Natural killer cell treated with Interleukin-12 subunit alpha and Interleukin-12 subunit beta and Interleukin-15 and Interleukin-18, amount 100 ng/mL, for 72 hours (primary cell): ENCODE results near the gene CXorf58. TPM values are rescaled to one million over a fixed set of nuclear protein-coding genes. Genes with fewer than 3 reads are reported as not detected.

Source experiments
- ATAC-seq, 2 donors: fragments of 150-1000 bp; cut with Tn5 transposase in 1 of 2; sonication (Bioruptor Pico), chemical (Tn5 transposase) in 1 of 2; 2 replicates each; pipeline ENCODE4 v1.10.0; 2021
- DNase-seq: peaks from one replicate; pipeline ENCODE4 v3.0.0; 2022; ENCODE audit warnings: low spot score
- H3K27ac Mint-ChIP-seq, 2 donors: 1 replicate in 1 of 2; 2 replicates in 1 of 2; pipeline ENCODE4 v1.8.0; 2022; ENCODE audit warnings: mixed read lengths in 2 of 2, mild to moderate bottlenecking in 1 of 2, moderate library complexity in 1 of 2
- H3K27me3 Mint-ChIP-seq, 2 donors: 1 replicate in 1 of 2; 2 replicates in 1 of 2; pipeline ENCODE4 v1.8.0; 2022; ENCODE audit warnings: mixed read lengths in 2 of 2
- H3K36me3 Mint-ChIP-seq: one replicate; pipeline ENCODE4 v1.8.0; 2022; ENCODE audit warnings: mixed read lengths
- H3K4me1 Mint-ChIP-seq, 2 donors: 1 replicate in 1 of 2; 2 replicates in 1 of 2; pipeline ENCODE4 v1.8.0; 2022; ENCODE audit warnings: low read depth in 2 of 2, mixed read lengths in 2 of 2, mild to moderate bottlenecking in 1 of 2
- H3K4me3 Mint-ChIP-seq: one replicate; pipeline ENCODE4 v1.8.0; 2022; ENCODE audit warnings: mixed read lengths
- H3K9me3 Mint-ChIP-seq: 2 replicates; pipeline ENCODE4 v1.8.0; 2022; ENCODE audit warnings: mixed read lengths
- total RNA-seq, 2 donors: library from RNA; stranded (reverse); gene quantifications; one replicate each; pipeline ENCODE4 v1.2.3, GENCODE V29; 2022

CXorf58 gene
- total RNA-seq, 2 donors from 2014 or later, result not detected

- Mint-ChIP-seq H3K27ac (no peak overlapping the region), H3K4me1 (peaks cover 6 to 7% of the 10 kb centered on the region in 2 donors), H3K27me3 (no peaks in the 10 kb centered on the region), H3K9me3 (no peaks in the 10 kb centered on the region), H3K36me3 (no peaks in the 10 kb centered on the region), H3K4me3 (no peak overlapping the region)
- ATAC-seq (no peak), DNase-seq (no peak)
These were observed 3.5 kb downstream of the CXorf58 start for GRCh38 chrX:23911126-23911835.

- Mint-ChIP-seq H3K4me1 (peaks cover 0 to 4% of the 10 kb centered on the region in 2 donors), H3K27me3 (peaks cover 0 to 7% of the 10 kb centered on the region in 2 donors), H3K9me3 (no peaks in the 10 kb centered on the region), H3K4me3 (no peak overlapping the region), H3K27ac (no peak overlapping the region), H3K36me3 (no peaks in the 10 kb centered on the region)
- no peak for DNase-seq
- ATAC-seq, result no peak
These were observed 11.3 kb downstream of the CXorf58 start for GRCh38 chrX:23919148-23919547.

GRCh38 chrX:23919706-23920320 is 12.0 kb downstream of the CXorf58 start:
- ATAC-seq (no peak), DNase-seq (no peak)
- Mint-ChIP-seq H3K36me3 (no peaks in the 10 kb centered on the region), H3K27me3 (peaks cover 0 to 7% of the 10 kb centered on the region in 2 donors), H3K4me1 (peaks cover 0 to 4% of the 10 kb centered on the region in 2 donors), H3K9me3 (no peaks in the 10 kb centered on the region), H3K4me3 (no peak overlapping the region), H3K27ac (no peak overlapping the region)

GRCh38 chrX:23926015-23926414 is 18.2 kb downstream of the CXorf58 start:
- no peak overlapping the region for H3K27ac Mint-ChIP-seq
- H3K4me3 Mint-ChIP-seq, result no peak overlapping the region
- DNase-seq, result no peak
- peaks cover under 1 to 1% of the 10 kb centered on the region in 2 donors for H3K4me1 Mint-ChIP-seq
- H3K36me3 Mint-ChIP-seq, result no peaks in the 10 kb centered on the region
- H3K9me3 Mint-ChIP-seq, result no peaks in the 10 kb centered on the region
- no peak for ATAC-seq
- no peaks in the 10 kb centered on the region for H3K27me3 Mint-ChIP-seq

GRCh38 chrX:23930894-23931604 is 23.2 kb downstream of the CXorf58 start:
- peak overlapping the region; percentile 43 to 55 for H3K27ac Mint-ChIP-seq
- H3K9me3 Mint-ChIP-seq, result no peaks in the 10 kb centered on the region
- no peak for DNase-seq
- peaks cover 5% of the 10 kb centered on the region in 2 donors for H3K4me1 Mint-ChIP-seq
- no peaks in the 10 kb centered on the region for H3K27me3 Mint-ChIP-seq
- no peak for ATAC-seq
- H3K4me3 Mint-ChIP-seq, result no peak overlapping the region
- no peaks in the 10 kb centered on the region for H3K36me3 Mint-ChIP-seq

GRCh38 chrX:23932046-23932445 is 24.2 kb downstream of the CXorf58 start:
- Mint-ChIP-seq H3K4me1 (peaks cover 5% of the 10 kb centered on the region in 2 donors), H3K9me3 (no peaks in the 10 kb centered on the region), H3K4me3 (no peak overlapping the region), H3K27ac (no peak overlapping the region), H3K36me3 (no peaks in the 10 kb centered on the region), H3K27me3 (no peaks in the 10 kb centered on the region)
- ATAC-seq (no peak), DNase-seq (no peak)

- no peaks in the 10 kb centered on the region for H3K9me3 Mint-ChIP-seq
- peaks cover 5% of the 10 kb centered on the region in 2 donors for H3K4me1 Mint-ChIP-seq
- ATAC-seq, result no peak
- no peaks in the 10 kb centered on the region for H3K36me3 Mint-ChIP-seq
- no peaks in the 10 kb centered on the region for H3K27me3 Mint-ChIP-seq
- no peak overlapping the region for H3K4me3 Mint-ChIP-seq
- H3K27ac Mint-ChIP-seq, result no peak overlapping the region
- DNase-seq, result no peak
These were observed 27.3 kb downstream of the CXorf58 start for GRCh38 chrX:23935106-23935505.

GRCh38 chrX:23936180-23936579 is 28.4 kb downstream of the CXorf58 start:
- DNase-seq (no peak), ATAC-seq (no peak)
- H3K4me1 Mint-ChIP-seq, result peaks cover 2 to 3% of the 10 kb centered on the region in 2 donors
- no peaks in the 10 kb centered on the region for H3K36me3 Mint-ChIP-seq
- no peaks in the 10 kb centered on the region for H3K9me3 Mint-ChIP-seq
- no peak overlapping the region for H3K27ac Mint-ChIP-seq
- no peaks in the 10 kb centered on the region for H3K27me3 Mint-ChIP-seq
- no peak overlapping the region for H3K4me3 Mint-ChIP-seq

GRCh38 chrX:23937100-23937499 is 29.3 kb downstream of the CXorf58 start:
- DNase-seq (no peak), ATAC-seq (no peak)
- H3K27ac Mint-ChIP-seq, result no peak overlapping the region
- no peaks in the 10 kb centered on the region for H3K27me3 Mint-ChIP-seq
- no peaks in the 10 kb centered on the region for H3K4me1 Mint-ChIP-seq
- no peaks in the 10 kb centered on the region for H3K36me3 Mint-ChIP-seq
- no peak overlapping the region for H3K4me3 Mint-ChIP-seq
- no peaks in the 10 kb centered on the region for H3K9me3 Mint-ChIP-seq

GRCh38 chrX:23938690-23939089 is 30.9 kb downstream of the CXorf58 start:
- no peaks in the 10 kb centered on the region for H3K4me1 Mint-ChIP-seq
- H3K27ac Mint-ChIP-seq, result no peak overlapping the region
- peaks cover 0 to 3% of the 10 kb centered on the region in 2 donors for H3K27me3 Mint-ChIP-seq
- ATAC-seq, result no peak
- no peaks in the 10 kb centered on the region for H3K36me3 Mint-ChIP-seq
- no peak for DNase-seq
- H3K4me3 Mint-ChIP-seq, result no peak overlapping the region
- H3K9me3 Mint-ChIP-seq, result no peaks in the 10 kb centered on the region

GRCh38 chrX:23939203-23939602 is 31.4 kb downstream of the CXorf58 start:
- peaks cover 0 to 3% of the 10 kb centered on the region in 2 donors for H3K27me3 Mint-ChIP-seq
- H3K36me3 Mint-ChIP-seq, result no peaks in the 10 kb centered on the region
- H3K27ac Mint-ChIP-seq, result no peak overlapping the region
- H3K4me1 Mint-ChIP-seq, result no peaks in the 10 kb centered on the region
- no peak for DNase-seq
- no peak overlapping the region for H3K4me3 Mint-ChIP-seq
- no peaks in the 10 kb centered on the region for H3K9me3 Mint-ChIP-seq
- no peak for ATAC-seq

GRCh38 chrX:23944234-23944633 is 36.4 kb downstream of the CXorf58 start:
- Mint-ChIP-seq H3K4me1 (no peaks in the 10 kb centered on the region), H3K27ac (no peak overlapping the region), H3K9me3 (no peaks in the 10 kb centered on the region), H3K4me3 (no peak overlapping the region), H3K36me3 (no peaks in the 10 kb centered on the region), H3K27me3 (peaks cover 0 to 3% of the 10 kb centered on the region in 2 donors)
- no peak for ATAC-seq
- DNase-seq, result no peak

GRCh38 chrX:23945206-23945605 is 37.4 kb downstream of the CXorf58 start:
- no peaks in the 10 kb centered on the region for H3K9me3 Mint-ChIP-seq
- DNase-seq (no peak), ATAC-seq (no peak)
- no peaks in the 10 kb centered on the region for H3K36me3 Mint-ChIP-seq
- H3K27me3 Mint-ChIP-seq, result peaks cover 0 to 3% of the 10 kb centered on the region in 2 donors
- H3K4me3 Mint-ChIP-seq, result no peak overlapping the region
- H3K4me1 Mint-ChIP-seq, result no peaks in the 10 kb centered on the region
- H3K27ac Mint-ChIP-seq, result no peak overlapping the region

- H3K36me3 Mint-ChIP-seq, result no peaks in the 10 kb centered on the region
- peak overlapping the region; percentile 87 for H3K4me3 Mint-ChIP-seq
- ATAC-seq (no peak), DNase-seq (no peak)
- no peaks in the 10 kb centered on the region for H3K9me3 Mint-ChIP-seq
- H3K27me3 Mint-ChIP-seq, result peaks cover 0 to 2% of the 10 kb centered on the region in 2 donors
- H3K4me1 Mint-ChIP-seq, result peaks cover 9 to 17% of the 10 kb centered on the region in 2 donors
- peak overlapping the region; percentile 87 to 92 for H3K27ac Mint-ChIP-seq
These were observed 44.6 kb downstream of the CXorf58 start for GRCh38 chrX:23952391-23952790.
